Measurements from ENCODE around the gene MYO10. TPM values are rescaled to one million over a fixed set of nuclear protein-coding genes. Genes with fewer than 3 reads are reported as not detected.

MYO10 gene
- total RNA-seq, 4 donors from 2014 or later, result 34.7 to 122 (median 71.2) TPM

DNA sequence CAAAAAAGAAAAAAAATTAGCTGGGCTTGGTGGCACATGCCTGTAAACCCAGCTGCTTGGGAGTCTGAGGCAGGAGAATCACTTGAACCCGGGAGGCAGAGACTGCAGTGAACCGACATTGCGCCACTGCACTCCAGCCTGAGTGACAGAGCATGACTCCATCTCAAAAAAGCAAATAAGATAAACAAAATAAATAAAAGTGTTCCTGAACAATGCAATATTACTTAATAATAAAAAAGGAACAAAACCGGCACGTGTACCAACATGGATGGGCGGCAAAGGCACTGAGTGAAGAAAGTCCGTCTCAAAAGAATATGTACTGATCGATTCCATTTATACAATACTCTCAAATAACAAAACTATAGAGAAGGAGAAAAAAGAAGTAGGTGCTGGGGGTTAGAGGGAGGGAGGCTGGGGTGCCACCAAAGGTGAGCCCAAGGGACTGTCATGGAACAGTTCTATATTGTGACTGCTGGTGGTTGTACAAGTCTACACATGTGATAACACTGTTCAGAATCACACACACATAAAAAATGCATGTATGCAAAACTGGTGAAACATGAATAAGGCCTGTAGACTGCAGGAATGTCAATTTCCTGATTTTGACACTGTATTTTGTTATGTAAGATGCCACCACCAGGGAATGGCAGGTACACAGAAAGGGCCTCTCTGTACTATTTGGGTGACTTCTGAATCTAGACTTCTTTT is 15.8 kb downstream of the MYO10 start:
- Histone ChIP-seq H3K36me3 (no peaks in the 10 kb centered on the region), H3K4me1 (peaks cover 0 to 10% (median 0%) of the 10 kb centered on the region in 4 donors), H3K27ac (no peak overlapping the region), H3K4me3 (no peak overlapping the region), H3K27me3 (no peaks in the 10 kb centered on the region), H3K9me3 (no peaks in the 10 kb centered on the region)
- TF ChIP-seq POLR2A (IDR thresholded peaks at IDR 0.05), result no peak
- TF ChIP-seq, protein P1, sequence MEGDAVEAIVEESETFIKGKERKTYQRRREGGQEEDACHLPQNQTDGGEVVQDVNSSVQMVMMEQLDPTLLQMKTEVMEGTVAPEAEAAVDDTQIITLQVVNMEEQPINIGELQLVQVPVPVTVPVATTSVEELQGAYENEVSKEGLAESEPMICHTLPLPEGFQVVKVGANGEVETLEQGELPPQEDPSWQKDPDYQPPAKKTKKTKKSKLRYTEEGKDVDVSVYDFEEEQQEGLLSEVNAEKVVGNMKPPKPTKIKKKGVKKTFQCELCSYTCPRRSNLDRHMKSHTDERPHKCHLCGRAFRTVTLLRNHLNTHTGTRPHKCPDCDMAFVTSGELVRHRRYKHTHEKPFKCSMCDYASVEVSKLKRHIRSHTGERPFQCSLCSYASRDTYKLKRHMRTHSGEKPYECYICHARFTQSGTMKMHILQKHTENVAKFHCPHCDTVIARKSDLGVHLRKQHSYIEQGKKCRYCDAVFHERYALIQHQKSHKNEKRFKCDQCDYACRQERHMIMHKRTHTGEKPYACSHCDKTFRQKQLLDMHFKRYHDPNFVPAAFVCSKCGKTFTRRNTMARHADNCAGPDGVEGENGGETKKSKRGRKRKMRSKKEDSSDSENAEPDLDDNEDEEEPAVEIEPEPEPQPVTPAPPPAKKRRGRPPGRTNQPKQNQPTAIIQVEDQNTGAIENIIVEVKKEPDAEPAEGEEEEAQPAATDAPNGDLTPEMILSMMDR (IDR thresholded peaks at IDR 0.05), result no peak
- DNase-seq, result no peak

GRCh38 chr5:16918891-16919671 is 17.0 kb downstream of the MYO10 start:
- Histone ChIP-seq H3K36me3 (no peaks in the 10 kb centered on the region), H3K27me3 (no peaks in the 10 kb centered on the region), H3K4me1 (peaks cover 0 to 18% (median 0%) of the 10 kb centered on the region in 4 donors), H3K9me3 (no peaks in the 10 kb centered on the region), H3K4me3 (no peak overlapping the region), H3K27ac (no peak overlapping the region)
- no peak for DNase-seq
- TF ChIP-seq, protein P1 (IDR thresholded peaks at IDR 0.05), result no peak
- no peak for TF ChIP-seq POLR2A (IDR thresholded peaks at IDR 0.05)

DNA sequence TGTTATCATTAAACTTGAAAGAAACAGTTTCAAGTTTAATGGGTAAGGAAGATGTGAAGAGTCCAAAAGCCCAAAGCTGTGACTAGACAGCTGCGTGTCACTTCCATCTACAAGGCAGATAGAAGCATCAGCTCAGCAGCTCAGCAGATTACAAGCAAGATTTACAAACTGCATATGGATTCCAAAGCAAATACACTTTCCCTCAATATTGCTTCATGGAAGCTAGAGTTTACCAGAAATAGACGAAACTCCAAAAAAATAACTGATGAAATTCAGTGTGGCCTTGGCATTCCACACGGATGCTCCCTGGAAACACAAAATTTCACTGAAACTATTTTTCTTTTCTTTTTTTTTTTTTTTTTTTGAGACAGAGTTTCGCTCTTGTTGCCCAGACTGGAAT is 17.9 kb downstream of the MYO10 start:
- TF ChIP-seq POLR2A (IDR thresholded peaks at IDR 0.05), result no peak
- TF ChIP-seq, protein P1 (IDR thresholded peaks at IDR 0.05), result no peak
- no peaks in the 10 kb centered on the region for H3K9me3 ChIP-seq
- no peaks in the 10 kb centered on the region for H3K27me3 ChIP-seq
- H3K36me3 ChIP-seq, result no peaks in the 10 kb centered on the region
- H3K27ac ChIP-seq, result no peak overlapping the region
- H3K4me1 ChIP-seq, result peaks cover 0 to 21% (median 0%) of the 10 kb centered on the region in 4 donors
- no peak overlapping the region for H3K4me3 ChIP-seq
- DNase-seq, result no peak

DNA sequence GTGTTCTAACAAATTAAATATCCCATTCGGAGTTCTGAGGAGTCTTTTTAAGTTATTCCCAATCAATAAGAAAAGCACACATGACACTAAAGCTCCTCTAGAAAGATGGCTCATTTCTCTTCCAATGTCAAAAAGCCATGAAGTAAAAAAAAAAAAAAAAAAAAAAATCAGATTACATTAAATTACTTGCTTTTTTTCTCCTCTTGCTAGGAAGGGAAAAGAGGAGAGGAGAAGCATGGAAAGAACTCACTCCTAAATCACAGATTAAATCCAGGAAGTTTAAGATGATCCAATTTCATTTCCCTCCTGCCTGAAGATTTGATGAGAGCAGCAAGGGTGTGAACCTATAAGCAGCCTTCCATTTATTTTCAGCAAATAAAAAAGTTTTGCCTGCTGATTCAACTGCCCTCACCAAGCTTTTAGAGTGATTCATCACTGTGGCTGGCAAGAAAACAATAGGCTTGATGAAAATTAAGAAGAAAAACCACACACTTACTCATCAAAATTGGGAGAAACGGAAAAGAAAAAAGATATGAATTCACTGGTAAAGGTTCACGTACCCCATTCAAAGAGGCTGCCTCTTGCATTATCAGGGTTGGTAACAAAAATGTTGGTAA is 19.7 kb downstream of the MYO10 start:
- no peak for TF ChIP-seq POLR2A (IDR thresholded peaks at IDR 0.05)
- TF ChIP-seq, protein P1 (IDR thresholded peaks at IDR 0.05), result no peak
- Histone ChIP-seq H3K36me3 (no peaks in the 10 kb centered on the region), H3K27me3 (no peaks in the 10 kb centered on the region), H3K4me1 (peaks cover 0 to 18% (median 0%) of the 10 kb centered on the region in 4 donors), H3K27ac (no peak overlapping the region), H3K9me3 (no peaks in the 10 kb centered on the region), H3K4me3 (no peak overlapping the region)
- DNase-seq, result no peak

- Histone ChIP-seq H3K4me1 (peaks cover 0 to 18% (median 0%) of the 10 kb centered on the region in 4 donors), H3K9me3 (no peaks in the 10 kb centered on the region), H3K36me3 (no peaks in the 10 kb centered on the region), H3K27me3 (no peaks in the 10 kb centered on the region), H3K27ac (peak overlapping the region in 2 of 4 donors; percentile 26 to 75), H3K4me3 (no peak overlapping the region)
- no peak for TF ChIP-seq POLR2A (IDR thresholded peaks at IDR 0.05)
- TF ChIP-seq, protein P1 (IDR thresholded peaks at IDR 0.05), result no peak
- no peak for DNase-seq
Observed at GRCh38 chr5:16914584-16914983, 21.5 kb downstream of the MYO10 start.

Measured in Peyer's patch (tissue), 4 donors.